IMR-90 (cell line): Measurements from ENCODE around the gene TRMT1. TPM values are rescaled to one million over a fixed set of nuclear protein-coding genes. Genes with fewer than 3 reads are reported as not detected.

Source experiments
- ATAC-seq: fragments of 200-7000 bp; cut with Tn5 transposase; 2 replicates; pipeline ENCODE4 v1.9.1; 2020; ENCODE audit warnings: low read depth, mild to moderate bottlenecking, moderate library complexity
- BruUV-seq: library from RNA; stranded (reverse); fragments of 400-500 nt; replicated peaks from 2 replicates; lab custom pipeline; 2021; lab: Mats Ljungman, UMichigan
- CTCF ChIA-PET: fragments of 300-600 bp; formaldehyde crosslinking; extraction: SDS; loops from one replicate; lab custom pipeline; 2021; ENCODE audit warnings: antibody characterized with exemption; lab: Yijun Ruan, JAX
- POLR2A ChIA-PET: fragments of 300-600 bp; sonication (Branson Sonifier 250); formaldehyde crosslinking; loops from one replicate; lab custom pipeline; 2022; ENCODE audit warnings: antibody characterized with exemption; ENCODE audit not compliant: unreplicated experiment; lab: Charles Lee
- DNase-seq: peaks from one replicate; pipeline ENCODE4 v3.0.0; 2013
- H2AFZ ChIP-seq: replicated peaks from 2 replicates; pipeline ENCODE3; 2013; ENCODE audit warnings: low read length, mild to moderate bottlenecking; ENCODE audit not compliant: poor library complexity
- H2AK5ac ChIP-seq: 2 replicates; pipeline ENCODE4 v1.6.1; 2013; ENCODE audit warnings: low read depth, low read length, inconsistent platforms
- H2AK9ac ChIP-seq: replicated peaks from 2 replicates; pipeline ENCODE3; 2013; ENCODE audit warnings: mild to moderate bottlenecking, low read depth, low read length, moderate library complexity; ENCODE audit not compliant: poor library complexity
- H2BK120ac ChIP-seq: 2 replicates; pipeline ENCODE4 v1.6.1; 2013; ENCODE audit warnings: low read depth, low read length, inconsistent platforms
- H2BK15ac ChIP-seq: 3 replicates; pipeline ENCODE4 v1.6.1; 2013; ENCODE audit warnings: low read depth, low read length, inconsistent platforms
- H2BK20ac ChIP-seq: 2 replicates; pipeline ENCODE4 v1.6.1; 2013; ENCODE audit warnings: low read depth, mild to moderate bottlenecking, inconsistent platforms, low read length, moderate library complexity
- H2BK5ac ChIP-seq: 2 replicates; pipeline ENCODE4 v1.6.1; 2013; ENCODE audit warnings: mild to moderate bottlenecking, low read depth, low read length, inconsistent platforms; ENCODE audit not compliant: poor library complexity, severe bottlenecking
- H3K14ac ChIP-seq: replicated peaks from 2 replicates; pipeline ENCODE4 v1.6.1; 2013; ENCODE audit warnings: low read depth, low read length, inconsistent platforms
- H3K18ac ChIP-seq: 2 replicates; pipeline ENCODE4 v1.6.1; 2013; ENCODE audit warnings: low read depth, low read length, control low read depth
- H3K23ac ChIP-seq: 2 replicates; pipeline ENCODE4 v1.6.1; 2013; ENCODE audit warnings: low read depth, low read length, inconsistent platforms
- H3K27ac ChIP-seq: 2 replicates; pipeline ENCODE4 v1.5.1; 2013; ENCODE audit warnings: mild to moderate bottlenecking, control low read depth, low read length; ENCODE audit not compliant: insufficient read depth
- H3K27me3 ChIP-seq: 2 replicates; pipeline ENCODE4 v1.6.1; 2013; ENCODE audit warnings: low read length; ENCODE audit not compliant: control insufficient read depth, insufficient read depth
- H3K36me3 ChIP-seq: 2 replicates; pipeline ENCODE4 v1.6.1; 2013; ENCODE audit warnings: low read length, mixed read lengths; ENCODE audit not compliant: control insufficient read depth, insufficient read depth
- H3K4ac ChIP-seq: 2 replicates; pipeline ENCODE4 v1.6.1; 2013; ENCODE audit warnings: low read depth, low read length, inconsistent platforms
- H3K4me1 ChIP-seq: 2 replicates; pipeline ENCODE4 v1.6.1; 2013; ENCODE audit warnings: low read length, mixed read lengths; ENCODE audit not compliant: control insufficient read depth, insufficient read depth
- H3K4me2 ChIP-seq: 2 replicates; pipeline ENCODE4 v1.6.1; 2013; ENCODE audit warnings: low read depth, mild to moderate bottlenecking, control low read depth, low read length, moderate library complexity
- H3K4me3 ChIP-seq: 2 replicates; pipeline ENCODE4 v1.5.1; 2013; ENCODE audit warnings: low read depth, mild to moderate bottlenecking, control low read depth, low read length, moderate library complexity; ENCODE audit not compliant: insufficient read depth
- H3K56ac ChIP-seq: 2 replicates; pipeline ENCODE4 v1.6.1; 2013; ENCODE audit warnings: low read length, inconsistent platforms; ENCODE audit not compliant: insufficient read depth; ENCODE audit errors: extremely low read depth
- H3K79me1 ChIP-seq, 2 experiments: 2 replicates each; pipeline ENCODE4 v1.6.1; 2013; ENCODE audit warnings: low read length in 2 of 2, inconsistent platforms in 1 of 2, low read depth in 1 of 2
- H3K9ac ChIP-seq: 2 replicates; pipeline ENCODE4 v1.6.1; 2013; ENCODE audit warnings: low read depth, low read length, control low read depth
- H3K9me1 ChIP-seq: 2 replicates; pipeline ENCODE4 v1.6.1; 2013; ENCODE audit warnings: low read length, inconsistent platforms; ENCODE audit not compliant: insufficient read depth
- H3K9me3 ChIP-seq: 2 replicates; pipeline ENCODE4 v1.6.1; 2013; ENCODE audit warnings: low read length; ENCODE audit not compliant: control insufficient read depth, insufficient read depth
- H4K20me1 ChIP-seq: 2 replicates; pipeline ENCODE4 v1.6.1; 2013; ENCODE audit warnings: low read length, inconsistent platforms; ENCODE audit not compliant: insufficient read depth
- H4K5ac ChIP-seq: 2 replicates; pipeline ENCODE4 v1.6.1; 2013; ENCODE audit warnings: mild to moderate bottlenecking, low read depth, low read length, control low read depth
- H4K8ac ChIP-seq, 2 experiments: 2 replicates each; pipeline ENCODE4 v1.6.1; 2013; ENCODE audit warnings: low read depth in 2 of 2, low read length in 2 of 2, control low read depth in 1 of 2, inconsistent platforms in 1 of 2
- H4K91ac ChIP-seq: 2 replicates; pipeline ENCODE4 v1.6.1; 2013; ENCODE audit warnings: low read depth, low read length, inconsistent platforms; ENCODE audit not compliant: insufficient read depth
- BHLHE40 ChIP-seq: fragments of 150-350 bp; IDR thresholded peaks from 2 replicates; pipeline ENCODE4 v1.6.1; 2016; ENCODE audit warnings: mild to moderate bottlenecking, low read depth, low read length
- CEBPB ChIP-seq: IDR thresholded peaks from 2 replicates; pipeline ENCODE4 v1.6.1; 2012; ENCODE audit warnings: low read depth, low read length, improper control_type of control experiment
- CHD1 ChIP-seq: IDR thresholded peaks from 2 replicates; pipeline ENCODE4 v1.6.1; 2012; ENCODE audit warnings: low read depth, low read length, improper control_type of control experiment
- ELK1 ChIP-seq: fragments of 150-350 bp; IDR thresholded peaks from 2 replicates; pipeline ENCODE4 v1.6.1; 2016; ENCODE audit warnings: low read depth, mild to moderate bottlenecking, low read length, moderate library complexity, borderline replicate concordance
- FOS ChIP-seq: fragments of 150-350 bp; IDR thresholded peaks from 2 replicates; pipeline ENCODE4 v1.6.1; 2016; ENCODE audit warnings: low read depth, low read length
- MAZ ChIP-seq: IDR thresholded peaks from 2 replicates; pipeline ENCODE4 v1.6.1; 2012; ENCODE audit warnings: low read depth, mild to moderate bottlenecking, low read length, improper control_type of control experiment, moderate library complexity, borderline replicate concordance
- MXI1 ChIP-seq: IDR thresholded peaks from 2 replicates; pipeline ENCODE4 v1.6.1; 2012; ENCODE audit warnings: low read depth, mild to moderate bottlenecking, low read length, moderate library complexity, borderline replicate concordance
- NFE2L2 ChIP-seq: fragments of 150-350 bp; IDR thresholded peaks from 2 replicates; pipeline ENCODE4 v1.6.1; 2016; ENCODE audit warnings: low read depth, mild to moderate bottlenecking, low read length
- POLR2A ChIP-seq: IDR thresholded peaks from 2 replicates; pipeline ENCODE4 v1.6.1; 2012; ENCODE audit warnings: mild to moderate bottlenecking, low read depth, low read length
- RAD21 ChIP-seq: IDR thresholded peaks from 2 replicates; pipeline ENCODE4 v1.6.1; 2012; ENCODE audit warnings: low read length, improper control_type of control experiment
- RCOR1 ChIP-seq: IDR thresholded peaks from 2 replicates; pipeline ENCODE4 v1.6.1; 2012; ENCODE audit warnings: mild to moderate bottlenecking, low read length, improper control_type of control experiment; ENCODE audit not compliant: insufficient replicate concordance
- RFX5 ChIP-seq: IDR thresholded peaks from 2 replicates; pipeline ENCODE4 v1.8.0; 2012; ENCODE audit warnings: low read depth, mild to moderate bottlenecking, low read length, moderate library complexity
- SMC3 ChIP-seq: fragments of 150-350 bp; IDR thresholded peaks from 2 replicates; pipeline ENCODE4 v1.6.1; 2016; ENCODE audit warnings: low read depth, mild to moderate bottlenecking, antibody characterized with exemption, low read length, moderate library complexity
- USF2 ChIP-seq: fragments of 150-350 bp; IDR thresholded peaks from 2 replicates; pipeline ENCODE4 v1.6.1; 2017; ENCODE audit warnings: mild to moderate bottlenecking, antibody characterized with exemption, low read length, low read depth
- WGBS, 2 experiments: methylation state at CpG; one replicate each; pipeline versions ENCODE4 v1.1.5 to v1.1.7; 2013; ENCODE audit warnings: missing lambda C conversion rate in 2 of 2; ENCODE audit not compliant: insufficient read length in 1 of 2; ENCODE audit errors: extremely low coverage in 2 of 2; 5-methylcytosine and 5-hydroxymethylcytosine counted together
- dilution Hi-C: fragments of 300-500 bp; cut with HindIII; formaldehyde crosslinking; loops from one replicate; pipeline ENCODE4 v1.14.3; 2018; ENCODE audit warnings: low sequenced_read_pairs; ENCODE audit not compliant: unreplicated experiment
- in situ Hi-C: fragments of 300-500 bp; cut with MboI; formaldehyde crosslinking; loops from 3 replicates; pipeline ENCODE4 v1.14.3; 2019; ENCODE audit warnings: low sequenced_read_pairs, inconsistent platforms, mixed read lengths
- intact Hi-C: fragments of 100-400 bp; cut with micrococcal nuclease; formaldehyde crosslinking; loops from 2 replicates; pipeline ENCODE4 v1.10.0; 2022
- polyA plus RNA-seq, 3 experiments: library from polyadenylated mRNA; depleted of rRNA; stranded (reverse); fragments of >200 nt; gene quantifications; 2 replicates each; pipeline ENCODE4 v1.2.3, GENCODE V29; 2012; ENCODE audit warnings: low replicate concordance in 1 of 3
- total RNA-seq: library from RNA; depleted of rRNA; stranded (reverse); fragments of >200 nt; gene quantifications from 2 replicates; pipeline ENCODE4 v1.2.3, GENCODE V29; 2012
- TF ChIP-seq, protein P1 (sequence below): conservative IDR thresholded peaks from 2 replicates; pipeline ENCODE4 v1.5.1; 2012; ENCODE audit warnings: mild to moderate bottlenecking, low read depth, low read length, improper control_type of control experiment

Gene TRMT1
- total and polyA plus RNA-seq, 2 of the 4 experiments (the other 2 are of a cell fraction): 28.3 to 56.0 TPM

DNA sequence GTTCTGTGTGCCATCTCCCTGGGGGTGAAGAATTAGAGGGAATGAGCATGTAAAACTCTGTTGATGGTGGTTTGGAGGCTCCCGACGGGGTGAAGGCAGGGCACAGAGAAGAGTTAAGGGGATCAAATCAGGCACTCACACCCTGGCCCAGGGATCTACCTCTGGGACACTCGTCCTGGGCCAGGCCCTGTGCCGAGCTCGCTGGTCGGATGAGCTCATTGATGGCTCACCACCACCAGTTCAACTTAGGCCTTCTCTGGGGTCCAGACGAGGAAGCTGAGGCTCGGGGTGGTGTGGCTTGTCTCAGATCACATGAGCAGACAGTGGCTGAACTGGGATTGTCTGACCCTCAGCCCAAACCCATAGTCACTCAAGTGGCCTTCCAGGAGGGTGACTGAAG, 3.1 kb upstream of the TRMT1 start:
- Histone ChIP-seq H2AK5ac (peak overlapping the region; percentile 95), H3K4me2 (peak overlapping the region; percentile 95), H4K20me1 (peaks cover 58% of the 10 kb centered on the region), H3K27me3 (no peaks in the 10 kb centered on the region), H3K14ac (peak overlapping the region; percentile 89; the same call in 1 of the 2 replicates), H3K79me1 (peaks cover 0 to 82% of the 10 kb centered on the region in 2 experiments; a peak in 2 of 4 replicates), H3K4me1 (peaks cover 25% of the 10 kb centered on the region), H2BK5ac (peak overlapping the region; percentile 94), H3K56ac (no peak overlapping the region), H4K5ac (peak overlapping the region; percentile 46; the same call in 1 of the 2 replicates), H4K91ac (peak overlapping the region; percentile 21), H2AFZ (peak overlapping the region; percentile 4), H3K9me1 (peaks cover 26% of the 10 kb centered on the region), H3K9me3 (no peaks in the 10 kb centered on the region), H2BK120ac (no peak overlapping the region), H3K18ac (no peak overlapping the region), H3K36me3 (peaks cover 14% of the 10 kb centered on the region), H2BK15ac (peak overlapping the region; percentile 4; the same call in 1 of the 3 replicates), H3K23ac (peak overlapping the region; percentile 95; the same call in 1 of the 2 replicates), H3K4ac (peak overlapping the region; percentile 88), H2AK9ac (peak overlapping the region; percentile 84), H3K27ac (peak overlapping the region; percentile 97), H4K8ac (peak overlapping the region in 1 of 2 experiments; percentile 82; a peak in 2 of 4 replicates), H3K4me3 (peak overlapping the region; percentile 99; the same call in 1 of the 2 replicates), H2BK20ac (no peak overlapping the region), H3K9ac (peak overlapping the region; percentile 98)
- in situ Hi-C loops: no loop called here
- 64% methylated on average over 4 of the region's 8 CpGs; no CpG with 5 or more reads in 1 of the 2 experiments for WGBS, 2 experiments
- BruUV-seq: no TSS peak
- TF ChIP-seq CEBPB: no peak
- TF ChIP-seq ELK1: no peak
- no peak for TF ChIP-seq USF2
- TF ChIP-seq POLR2A: no peak
- no peak for TF ChIP-seq SMC3
- TF ChIP-seq MXI1: no peak
- no peak for TF ChIP-seq RCOR1
- no peak for TF ChIP-seq RAD21
- no peak for TF ChIP-seq BHLHE40
- TF ChIP-seq RFX5: no peak
- TF ChIP-seq MAZ: no peak
- TF ChIP-seq NFE2L2: no peak
- no peak for TF ChIP-seq FOS
- no peak for TF ChIP-seq CHD1
- TF ChIP-seq, protein P1, sequence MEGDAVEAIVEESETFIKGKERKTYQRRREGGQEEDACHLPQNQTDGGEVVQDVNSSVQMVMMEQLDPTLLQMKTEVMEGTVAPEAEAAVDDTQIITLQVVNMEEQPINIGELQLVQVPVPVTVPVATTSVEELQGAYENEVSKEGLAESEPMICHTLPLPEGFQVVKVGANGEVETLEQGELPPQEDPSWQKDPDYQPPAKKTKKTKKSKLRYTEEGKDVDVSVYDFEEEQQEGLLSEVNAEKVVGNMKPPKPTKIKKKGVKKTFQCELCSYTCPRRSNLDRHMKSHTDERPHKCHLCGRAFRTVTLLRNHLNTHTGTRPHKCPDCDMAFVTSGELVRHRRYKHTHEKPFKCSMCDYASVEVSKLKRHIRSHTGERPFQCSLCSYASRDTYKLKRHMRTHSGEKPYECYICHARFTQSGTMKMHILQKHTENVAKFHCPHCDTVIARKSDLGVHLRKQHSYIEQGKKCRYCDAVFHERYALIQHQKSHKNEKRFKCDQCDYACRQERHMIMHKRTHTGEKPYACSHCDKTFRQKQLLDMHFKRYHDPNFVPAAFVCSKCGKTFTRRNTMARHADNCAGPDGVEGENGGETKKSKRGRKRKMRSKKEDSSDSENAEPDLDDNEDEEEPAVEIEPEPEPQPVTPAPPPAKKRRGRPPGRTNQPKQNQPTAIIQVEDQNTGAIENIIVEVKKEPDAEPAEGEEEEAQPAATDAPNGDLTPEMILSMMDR: no peak
- ChIA-PET CTCF (interaction anchor here (0.6 to 0.7 kb wide), 2 partner anchors 146 to 154 kb away, joined by 5 to 7 read pairs; no protein-coding TSS in a partner anchor), POLR2A (interaction anchor here (1.0 kb wide), 1 partner anchor 26 kb away, joined by 3 read pairs; no protein-coding TSS in a partner anchor)
- DNase-seq (no peak), ATAC-seq (no peak)
- intact Hi-C loops: loop anchor here (5.0 kb wide), 1 partner anchor 143 kb away; no protein-coding TSS in a partner anchor
- dilution Hi-C loops: no loop called here
